UCSD-AML1 (cell line): ENCODE data around the gene STAB1.

Source experiments
- DNase-seq: peaks from one replicate; lab custom pipeline; 2025; ENCODE audit not compliant: unreplicated experiment; lab: John Stamatoyannopoulos, UW

STAB1 gene

GRCh38 chr3:52483577-52484381 lies 11.4 kb upstream of the STAB1 start:
- DNase-seq, result no peak

GRCh38 chr3:52484680-52485461 lies 10.3 kb upstream of the STAB1 start:
- DNase-seq, result no peak

DNA sequence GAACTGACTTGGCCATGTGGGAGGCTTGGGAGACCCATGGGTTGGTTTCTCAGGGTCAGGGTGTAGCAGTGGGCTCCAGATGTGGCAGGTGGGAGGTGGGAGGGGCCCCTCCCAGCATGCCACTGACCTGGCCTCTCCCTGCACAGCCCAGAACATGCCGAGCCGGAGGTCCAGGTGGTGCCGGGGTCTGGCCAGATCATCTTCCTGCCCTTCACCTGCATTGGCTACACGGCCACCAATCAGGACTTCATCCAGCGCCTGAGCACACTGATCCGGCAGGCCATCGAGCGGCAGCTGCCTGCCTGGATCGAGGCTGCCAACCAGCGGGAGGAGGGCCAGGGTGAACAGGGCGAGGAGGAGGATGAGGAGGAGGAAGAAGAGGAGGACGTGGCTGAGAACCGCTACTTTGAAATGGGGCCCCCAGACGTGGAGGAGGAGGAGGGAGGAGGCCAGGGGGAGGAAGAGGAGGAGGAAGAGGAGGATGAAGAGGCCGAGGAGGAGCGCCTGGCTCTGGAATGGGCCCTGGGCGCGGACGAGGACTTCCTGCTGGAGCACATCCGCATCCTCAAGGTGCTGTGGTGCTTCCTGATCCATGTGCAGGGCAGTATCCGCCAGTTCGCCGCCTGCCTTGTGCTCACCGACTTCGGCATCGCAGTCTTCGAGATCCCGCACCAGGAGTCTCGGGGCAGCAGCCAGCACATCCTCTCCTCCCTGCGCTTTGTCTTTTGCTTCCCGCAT lies 7.9 kb upstream of the STAB1 start:
- no peak for DNase-seq

DNA sequence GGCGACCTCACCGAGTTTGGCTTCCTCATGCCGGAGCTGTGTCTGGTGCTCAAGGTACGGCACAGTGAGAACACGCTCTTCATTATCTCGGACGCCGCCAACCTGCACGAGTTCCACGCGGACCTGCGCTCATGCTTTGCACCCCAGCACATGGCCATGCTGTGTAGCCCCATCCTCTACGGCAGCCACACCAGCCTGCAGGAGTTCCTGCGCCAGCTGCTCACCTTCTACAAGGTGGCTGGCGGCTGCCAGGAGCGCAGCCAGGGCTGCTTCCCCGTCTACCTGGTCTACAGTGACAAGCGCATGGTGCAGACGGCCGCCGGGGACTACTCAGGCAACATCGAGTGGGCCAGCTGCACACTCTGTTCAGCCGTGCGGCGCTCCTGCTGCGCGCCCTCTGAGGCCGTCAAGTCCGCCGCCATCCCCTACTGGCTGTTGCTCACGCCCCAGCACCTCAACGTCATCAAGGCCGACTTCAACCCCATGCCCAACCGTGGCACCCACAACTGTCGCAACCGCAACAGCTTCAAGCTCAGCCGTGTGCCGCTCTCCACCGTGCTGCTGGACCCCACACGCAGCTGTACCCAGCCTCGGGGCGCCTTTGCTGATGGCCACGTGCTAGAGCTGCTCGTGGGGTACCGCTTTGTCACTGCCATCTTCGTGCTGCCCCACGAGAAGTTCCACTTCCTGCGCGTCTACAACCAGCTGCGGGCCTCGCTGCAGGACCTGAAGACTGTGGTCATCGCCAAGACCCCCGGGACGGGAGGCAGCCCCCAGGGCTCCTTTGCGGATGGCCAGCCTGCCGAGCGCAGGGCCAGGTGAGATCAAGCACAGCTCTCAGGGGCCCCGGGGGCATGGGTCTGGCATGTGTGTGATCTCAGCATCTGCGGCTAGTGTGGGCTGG lies 7.1 kb upstream of the STAB1 start:
- no peak for DNase-seq

DNA sequence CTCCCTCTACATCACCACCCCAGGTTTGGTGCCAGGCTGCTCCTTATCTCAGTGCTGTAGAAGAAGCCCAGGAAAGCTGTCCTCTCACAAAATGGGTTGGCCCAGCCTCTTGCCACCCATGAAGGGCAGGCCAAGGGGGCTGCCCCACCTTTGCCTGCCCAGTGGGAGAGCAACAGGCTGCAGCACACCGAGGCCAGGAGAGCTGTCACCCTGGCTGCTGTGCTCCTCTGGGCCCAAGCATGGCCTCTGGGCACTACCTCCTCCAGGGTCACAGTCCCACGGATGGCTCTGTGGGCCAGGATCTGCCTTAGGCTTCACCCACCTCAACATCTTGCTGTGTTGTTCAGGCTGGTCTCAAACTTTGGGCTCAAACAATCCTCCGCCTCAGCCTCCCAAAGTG lies 6.4 kb upstream of the STAB1 start:
- no peak for DNase-seq

DNA sequence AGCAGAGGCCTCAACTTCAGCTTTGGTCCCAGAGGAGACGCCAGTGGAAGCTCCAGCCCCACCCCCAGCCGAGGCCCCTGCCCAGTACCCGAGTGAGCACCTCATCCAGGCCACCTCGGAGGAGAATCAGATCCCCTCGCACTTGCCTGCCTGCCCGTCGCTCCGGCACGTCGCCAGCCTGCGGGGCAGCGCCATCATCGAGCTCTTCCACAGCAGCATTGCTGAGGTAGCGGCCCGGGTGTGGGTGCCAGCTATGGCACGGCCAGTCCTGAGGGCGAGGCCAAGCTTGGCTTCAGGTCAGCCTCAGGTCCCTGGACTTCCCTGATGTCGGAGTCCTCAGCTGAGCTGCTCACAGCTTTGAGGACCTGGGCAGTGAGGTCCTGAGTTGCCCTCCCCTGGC lies 5.7 kb upstream of the STAB1 start:
- DNase-seq, result no peak

DNA sequence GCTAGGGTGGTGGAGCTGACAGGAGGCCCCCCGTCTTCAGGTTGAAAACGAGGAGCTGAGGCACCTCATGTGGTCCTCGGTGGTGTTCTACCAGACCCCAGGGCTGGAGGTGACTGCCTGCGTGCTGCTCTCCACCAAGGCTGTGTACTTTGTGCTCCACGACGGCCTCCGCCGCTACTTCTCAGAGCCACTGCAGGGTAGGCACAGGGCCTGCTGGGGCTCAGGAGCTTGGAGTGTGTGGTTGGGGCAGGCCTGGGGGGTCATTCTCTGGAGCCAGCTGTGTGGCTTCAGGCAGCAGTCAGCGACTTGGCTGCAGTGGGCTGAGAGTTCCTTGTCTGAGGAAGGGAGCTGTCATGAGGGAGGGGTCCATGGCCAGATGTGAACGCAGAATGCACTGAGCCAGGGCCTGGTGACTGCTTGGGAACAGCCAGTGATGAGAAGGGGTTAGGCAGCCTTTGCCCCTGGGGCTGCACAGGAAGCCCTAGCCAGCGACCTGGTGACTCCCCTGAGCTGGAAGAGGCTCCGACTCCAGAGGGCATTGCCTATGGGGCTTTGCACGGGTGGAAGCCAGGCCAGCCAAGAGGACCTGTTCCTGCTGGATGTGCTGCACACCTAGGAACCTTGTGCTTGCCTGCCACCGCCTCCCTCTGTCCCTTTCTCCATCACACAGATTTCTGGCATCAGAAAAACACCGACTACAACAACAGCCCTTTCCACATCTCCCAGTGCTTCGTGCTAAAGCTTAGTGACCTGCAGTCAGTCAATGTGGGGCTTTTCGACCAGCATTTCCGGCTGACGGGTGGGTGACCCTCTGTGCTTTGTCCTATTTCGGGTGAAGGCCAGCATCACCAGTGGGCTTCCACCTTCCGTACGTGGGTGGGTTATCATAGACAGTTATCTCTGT lies 4.9 kb upstream of the STAB1 start:
- DNase-seq, result no peak

- peak; percentile 77 for DNase-seq
These were observed 4.1 kb upstream of the STAB1 start for GRCh38 chr3:52490939-52491526.

DNA sequence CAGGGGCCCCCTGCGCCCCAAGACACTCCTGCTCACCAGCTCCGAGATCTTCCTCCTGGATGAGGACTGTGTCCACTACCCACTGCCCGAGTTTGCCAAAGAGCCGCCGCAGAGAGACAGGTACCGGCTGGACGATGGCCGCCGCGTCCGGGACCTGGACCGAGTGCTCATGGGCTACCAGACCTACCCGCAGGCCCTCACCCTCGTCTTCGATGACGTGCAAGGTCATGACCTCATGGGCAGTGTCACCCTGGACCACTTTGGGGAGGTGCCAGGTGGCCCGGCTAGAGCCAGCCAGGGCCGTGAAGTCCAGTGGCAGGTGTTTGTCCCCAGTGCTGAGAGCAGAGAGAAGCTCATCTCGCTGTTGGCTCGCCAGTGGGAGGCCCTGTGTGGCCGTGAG lies 3.1 kb upstream of the STAB1 start:
- no peak for DNase-seq

- no peak for DNase-seq
These were observed 1.7 kb upstream of the STAB1 start for GRCh38 chr3:52493232-52494017.

DNA sequence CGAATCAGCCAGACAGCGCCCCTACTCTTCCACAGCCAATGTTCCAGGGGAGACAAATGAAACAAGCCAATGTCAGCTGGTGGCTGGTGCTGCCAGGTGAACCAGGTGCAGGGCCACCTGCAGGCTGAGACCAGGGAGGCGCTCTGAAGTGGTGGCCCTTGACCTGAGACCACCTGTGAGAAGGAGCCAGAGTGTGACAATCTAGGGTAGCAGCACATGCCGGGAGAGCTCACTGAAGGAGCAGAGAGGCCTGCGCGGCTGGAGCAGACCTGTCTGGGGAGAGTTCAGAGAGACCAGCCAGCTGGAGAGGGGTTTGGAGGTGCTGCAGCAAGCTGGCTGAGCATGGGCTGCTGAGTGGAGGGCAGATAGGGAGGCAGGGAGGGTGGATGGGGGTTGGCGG lies 693 bp upstream of the STAB1 start:
- DNase-seq, result no peak

DNA sequence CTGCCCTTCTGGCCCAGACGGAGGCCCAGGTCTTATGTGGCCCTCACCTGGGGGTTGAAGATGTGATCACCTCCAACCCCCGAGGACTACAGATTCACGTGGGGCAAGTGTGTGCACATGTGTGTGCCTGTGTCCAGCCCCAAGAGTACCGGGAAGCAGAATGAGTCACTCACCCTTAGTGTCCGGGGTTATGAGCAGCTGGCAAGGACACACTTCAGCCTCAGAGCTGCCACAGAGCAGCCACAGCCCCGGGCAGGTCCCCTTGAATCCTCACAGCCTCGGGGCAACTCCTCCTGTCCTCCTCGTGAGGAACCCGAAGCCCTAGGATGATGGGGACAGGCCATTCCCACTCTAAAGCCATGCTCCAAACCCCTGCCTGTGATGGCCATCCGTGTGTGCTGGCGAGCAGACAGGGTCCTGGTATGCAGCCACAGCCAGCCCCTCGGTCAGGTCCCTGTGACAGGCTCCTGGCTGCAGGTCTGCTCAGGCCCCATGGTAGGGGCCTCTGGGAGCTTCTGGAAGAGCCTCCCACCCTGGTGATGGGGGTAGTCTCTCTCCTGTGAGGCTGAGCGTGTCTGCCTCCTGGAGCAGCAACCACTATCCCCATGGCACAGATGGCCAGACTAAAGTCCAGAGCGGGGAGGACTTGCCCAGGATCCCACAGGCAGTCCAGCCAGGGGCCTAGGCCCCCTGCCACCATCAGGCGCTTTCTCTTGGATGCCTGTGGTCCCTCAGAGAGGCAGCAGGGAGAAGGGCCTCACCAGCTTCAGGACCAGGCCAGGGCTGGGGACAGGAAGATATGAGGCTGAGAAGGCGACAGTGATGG lies 852 bp downstream of the STAB1 start:
- peak; percentile 46 for DNase-seq

- peak; percentile 87 for DNase-seq
These were observed 3.3 kb downstream of the STAB1 start for GRCh38 chr3:52498137-52499054.

GRCh38 chr3:52501046-52501445 lies 5.9 kb downstream of the STAB1 start:
- no peak for DNase-seq

- DNase-seq, result no peak
These were observed 6.9 kb downstream of the STAB1 start for GRCh38 chr3:52502001-52502400.

DNA sequence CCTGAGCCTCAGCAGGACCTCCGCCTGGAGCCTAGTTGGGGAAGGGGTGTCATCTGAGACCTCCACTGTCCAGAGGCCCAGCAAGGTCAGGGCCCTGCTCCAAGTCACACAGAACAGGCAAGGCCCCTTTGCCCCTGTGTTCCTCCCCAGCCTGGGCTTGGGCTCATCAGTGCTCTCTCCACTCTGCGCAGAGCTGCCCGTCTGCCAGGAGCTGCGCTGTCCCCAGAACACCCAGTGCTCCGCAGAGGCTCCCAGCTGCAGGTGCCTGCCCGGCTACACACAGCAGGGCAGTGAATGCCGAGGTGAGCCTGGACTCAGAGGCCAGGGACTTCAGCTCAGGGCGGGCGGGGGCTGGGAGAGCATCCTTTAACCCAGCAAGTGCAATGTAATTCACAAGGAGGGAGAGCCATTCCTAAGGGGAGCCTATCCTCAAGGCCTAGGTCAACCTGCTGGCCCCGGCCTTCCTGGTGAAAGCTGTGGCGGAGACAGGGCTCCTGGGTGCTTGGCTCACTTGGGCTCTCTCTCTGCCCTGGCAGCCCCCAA lies 7.7 kb downstream of the STAB1 start:
- DNase-seq, result no peak
